Vein endothelial cell (primary cell): ENCODE results near the gene HPSE2. TPM values are rescaled to one million over a fixed set of nuclear protein-coding genes. Genes with fewer than 3 reads are reported as not detected.

Source experiments
- small RNA-seq: library from RNA; depleted of rRNA; stranded (forward); fragments of <200 nt; gene quantifications from one replicate; pipeline ENCODE3, GENCODE V24; 2012
- total RNA-seq: library from RNA; depleted of rRNA; stranded (reverse); fragments of >200 nt; gene quantifications from 2 replicates; pipeline ENCODE4 v1.2.3, GENCODE V29; 2012

The HPSE2 gene
- under 0.01 TPM in 1 of 2 replicates, not detected in the other for total RNA-seq

GRCh38 chr10:99235658-99236626 lies at the start of gene HPSE2:
TSS of gene HPSE2 (minus strand) at chr10:99235852.

GRCh38 chr10:98446661-98447221 lies 788.9 kb downstream of the HPSE2 start, which contains the start of gene HPS1:
TSS of gene HPS1 (minus strand) at chr10:98446935. CDS start at chr10:98443240, 3,695 bp downstream.

GRCh38 chr10:98414932-98415730 lies 820.5 kb downstream of the HPSE2 start, which contains the start of gene PYROXD2:
TSS of gene PYROXD2 (minus strand) at chr10:98415182. CDS start at chr10:98415135, 47 bp downstream.

Small RNAs within 50 kb of the gene (small RNA-seq; reads per million reads assigned to genes)
- not detected for gene MIR4685
- gene MIR6507, result not detected

Other genes starting within 250 kb of the HPSE2 start
- gene CNNM1, start 93.5 kb upstream of the HPSE2 start, total RNA-seq, result under 0.01 and 0.10 TPM in 2 replicates
- gene GOT1, start 194.8 kb upstream of the HPSE2 start, total RNA-seq, result 20.3 and 23.2 TPM in 2 replicates